ENCODE results near the gene EPB41L5. TPM values are rescaled to one million over a fixed set of nuclear protein-coding genes. Genes with fewer than 3 reads are reported as not detected.

EPB41L5 gene
- total and polyA plus RNA-seq, 2 experiments from 2014 or later, result 31.1 to 41.7 TPM

DNA sequence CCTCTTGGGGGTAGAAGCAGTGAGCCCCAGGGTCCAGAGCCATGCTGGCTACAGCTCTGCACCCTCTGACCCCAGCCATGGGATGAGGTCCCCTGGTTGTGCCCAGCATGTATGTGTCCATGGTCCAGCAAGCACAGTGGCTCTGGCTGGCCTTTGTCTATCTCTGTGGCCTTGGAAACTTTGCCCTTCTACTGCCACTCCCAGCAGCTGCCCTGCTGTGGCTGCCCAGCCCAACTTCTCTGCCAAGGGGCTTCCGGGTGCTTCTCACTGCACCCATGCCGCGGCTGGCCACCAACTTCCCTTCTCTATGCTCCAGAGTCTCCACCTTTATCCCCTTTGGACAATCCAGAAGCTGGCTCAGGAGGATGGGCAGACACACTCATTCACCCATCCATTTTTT is 191.5 kb downstream of the EPB41L5 start:
- no peak overlapping the region for H3K4me3 ChIP-seq
- DNase-seq (ENCODE audit: low spot score), result no peak
- WGBS (ENCODE audit: low lambda C conversion rate, missing lambda C conversion rate), result 63% methylated on average over 3 of the region's 3 CpGs

DNA sequence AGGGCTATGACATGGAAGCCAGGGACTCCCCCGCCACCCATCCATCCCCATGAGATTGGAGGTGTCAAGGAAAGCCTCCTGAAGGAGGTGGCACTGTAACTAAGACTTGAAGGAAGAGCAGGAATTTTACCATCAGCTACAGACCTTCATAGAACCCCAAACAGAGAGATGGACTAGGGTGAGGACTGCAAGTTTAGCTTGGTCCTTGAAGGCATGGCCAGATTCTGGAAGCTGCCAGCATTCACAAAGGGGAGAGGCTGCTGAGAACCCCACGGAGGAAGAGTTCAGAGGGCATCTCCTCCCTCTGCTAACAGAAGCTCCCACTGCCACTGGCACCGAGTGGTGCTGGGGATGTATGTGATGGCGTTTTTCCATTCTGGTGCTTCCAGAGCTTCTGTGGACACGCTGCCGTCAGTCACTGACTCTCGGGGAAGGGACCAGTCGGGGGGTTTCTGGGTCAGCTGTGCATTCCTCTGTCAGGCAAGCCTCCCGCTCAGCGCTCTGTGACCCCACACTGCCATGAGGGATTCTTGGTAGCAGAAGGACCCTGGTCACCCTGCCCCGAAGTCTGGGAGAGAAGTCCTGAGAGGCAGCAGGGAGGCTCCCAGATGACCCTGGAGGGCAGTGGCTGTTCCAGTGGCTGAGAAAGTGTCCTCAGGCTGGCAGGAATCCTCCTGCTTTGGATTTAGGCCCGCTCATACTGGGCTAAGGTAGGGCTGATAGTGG is 192.2 kb downstream of the EPB41L5 start:
- Histone ChIP-seq H3K9me3 (ENCODE audit: low read depth) (no peaks in the 10 kb centered on the region), H3K4me3 (no peak overlapping the region), H3K4me2 (no peak overlapping the region), H4K20me1 (ENCODE audit: insufficient read depth, poor library complexity, severe bottlenecking) (no peaks in the 10 kb centered on the region), H3K36me3 (replicated peaks; ENCODE audit: insufficient read depth, low read depth) (no peaks in the 10 kb centered on the region), H3K27me3 (no peaks in the 10 kb centered on the region), H3K4me1 (ENCODE audit: insufficient read depth) (no peaks in the 10 kb centered on the region), H3K27ac (no peak overlapping the region), H3K9me2 (replicated peaks; ENCODE audit: insufficient read depth) (no peaks in the 10 kb centered on the region), H2AFZ (no peak overlapping the region), H3K79me2 (no peaks in the 10 kb centered on the region)
- DNase-seq (ENCODE audit: low spot score), result no peak
- TF ChIP-seq, protein P1, sequence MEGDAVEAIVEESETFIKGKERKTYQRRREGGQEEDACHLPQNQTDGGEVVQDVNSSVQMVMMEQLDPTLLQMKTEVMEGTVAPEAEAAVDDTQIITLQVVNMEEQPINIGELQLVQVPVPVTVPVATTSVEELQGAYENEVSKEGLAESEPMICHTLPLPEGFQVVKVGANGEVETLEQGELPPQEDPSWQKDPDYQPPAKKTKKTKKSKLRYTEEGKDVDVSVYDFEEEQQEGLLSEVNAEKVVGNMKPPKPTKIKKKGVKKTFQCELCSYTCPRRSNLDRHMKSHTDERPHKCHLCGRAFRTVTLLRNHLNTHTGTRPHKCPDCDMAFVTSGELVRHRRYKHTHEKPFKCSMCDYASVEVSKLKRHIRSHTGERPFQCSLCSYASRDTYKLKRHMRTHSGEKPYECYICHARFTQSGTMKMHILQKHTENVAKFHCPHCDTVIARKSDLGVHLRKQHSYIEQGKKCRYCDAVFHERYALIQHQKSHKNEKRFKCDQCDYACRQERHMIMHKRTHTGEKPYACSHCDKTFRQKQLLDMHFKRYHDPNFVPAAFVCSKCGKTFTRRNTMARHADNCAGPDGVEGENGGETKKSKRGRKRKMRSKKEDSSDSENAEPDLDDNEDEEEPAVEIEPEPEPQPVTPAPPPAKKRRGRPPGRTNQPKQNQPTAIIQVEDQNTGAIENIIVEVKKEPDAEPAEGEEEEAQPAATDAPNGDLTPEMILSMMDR (IDR thresholded peaks at IDR 0.05; ENCODE audit: poor library complexity), result no peak
- TF ChIP-seq EZH2 (IDR thresholded peaks at IDR 0.05; ENCODE audit: borderline replicate concordance) (no peak), EZH2phosphoT487 (IDR thresholded peaks at IDR 0.05; ENCODE audit: low read depth, severe bottlenecking, unreplicated experiment) (no peak)
- 87% methylated on average over 12 of the region's 12 CpGs for WGBS (ENCODE audit: low lambda C conversion rate, missing lambda C conversion rate)

More for the DNA sequence above, 191.5 kb downstream of the EPB41L5 start:
- Histone ChIP-seq H3K9me3 (ENCODE audit: low read depth) (no peaks in the 10 kb centered on the region), H2AFZ (no peak overlapping the region), H3K27ac (no peak overlapping the region), H3K79me2 (no peaks in the 10 kb centered on the region), H3K36me3 (replicated peaks; ENCODE audit: insufficient read depth, low read depth) (no peaks in the 10 kb centered on the region), H3K27me3 (no peaks in the 10 kb centered on the region), H3K4me1 (ENCODE audit: insufficient read depth) (no peaks in the 10 kb centered on the region), H3K4me2 (no peak overlapping the region), H3K9me2 (replicated peaks; ENCODE audit: insufficient read depth) (no peaks in the 10 kb centered on the region), H4K20me1 (ENCODE audit: insufficient read depth, poor library complexity, severe bottlenecking) (no peaks in the 10 kb centered on the region)
- no peak for TF ChIP-seq EZH2 (IDR thresholded peaks at IDR 0.05; ENCODE audit: borderline replicate concordance)
- TF ChIP-seq EZH2phosphoT487 (IDR thresholded peaks at IDR 0.05; ENCODE audit: low read depth, severe bottlenecking, unreplicated experiment), result no peak
- TF ChIP-seq, protein P1 (IDR thresholded peaks at IDR 0.05; ENCODE audit: poor library complexity), result no peak

GRCh38 chr2:120206022-120206581 is 193.2 kb downstream of the EPB41L5 start:
- Histone ChIP-seq H2AFZ (no peak overlapping the region), H3K9me3 (ENCODE audit: low read depth) (no peaks in the 10 kb centered on the region), H3K4me3 (no peak overlapping the region), H3K36me3 (replicated peaks; ENCODE audit: insufficient read depth, low read depth) (no peaks in the 10 kb centered on the region), H3K9me2 (replicated peaks; ENCODE audit: insufficient read depth) (no peaks in the 10 kb centered on the region), H3K27me3 (no peaks in the 10 kb centered on the region), H3K79me2 (no peaks in the 10 kb centered on the region), H3K4me2 (no peak overlapping the region), H3K4me1 (ENCODE audit: insufficient read depth) (no peaks in the 10 kb centered on the region), H3K27ac (no peak overlapping the region), H4K20me1 (ENCODE audit: insufficient read depth, poor library complexity, severe bottlenecking) (no peaks in the 10 kb centered on the region)
- 54% methylated on average over 8 of the region's 8 CpGs for WGBS (ENCODE audit: low lambda C conversion rate, missing lambda C conversion rate)
- peak; percentile 69 for DNase-seq (ENCODE audit: low spot score)
- no peak for TF ChIP-seq EZH2phosphoT487 (IDR thresholded peaks at IDR 0.05; ENCODE audit: low read depth, severe bottlenecking, unreplicated experiment)
- TF ChIP-seq EZH2 (IDR thresholded peaks at IDR 0.05; ENCODE audit: borderline replicate concordance), result no peak
- TF ChIP-seq, protein P1 (IDR thresholded peaks at IDR 0.05; ENCODE audit: poor library complexity), result peak; percentile 25

All from hepatocyte (in vitro differentiated cells).